Trophoblast cell (in vitro differentiated cells and primary cell): ENCODE data around the gene SUFU.

ENCODE experiments used
- DNase-seq, 2 donors: peaks; one replicate each; pipeline ENCODE4 v3.0.0-alpha.2; 2016
- H2AFZ ChIP-seq: 2 replicates; pipeline ENCODE4 v1.6.1; 2013; ENCODE audit warnings: low read length, moderate library complexity, mild to moderate bottlenecking; ENCODE audit not compliant: insufficient read depth, poor library complexity
- H2AK5ac ChIP-seq: 2 replicates; pipeline ENCODE4 v1.6.1; 2013; ENCODE audit warnings: mild to moderate bottlenecking, low read length
- H2BK120ac ChIP-seq: 2 replicates; pipeline ENCODE4 v1.6.1; 2013; ENCODE audit warnings: low read length, mild to moderate bottlenecking, moderate library complexity; ENCODE audit not compliant: insufficient read depth, poor library complexity
- H2BK12ac ChIP-seq: 2 replicates; pipeline ENCODE4 v1.6.1; 2013; ENCODE audit warnings: mild to moderate bottlenecking, low read length, moderate library complexity
- H2BK5ac ChIP-seq: 2 replicates; pipeline ENCODE4 v1.6.1; 2013; ENCODE audit warnings: low read length, low read depth, moderate library complexity, mild to moderate bottlenecking; ENCODE audit not compliant: poor library complexity
- H3K14ac ChIP-seq: 2 replicates; pipeline ENCODE4 v1.6.1; 2013; ENCODE audit warnings: mild to moderate bottlenecking, low read length
- H3K18ac ChIP-seq: 2 replicates; pipeline ENCODE4 v1.6.1; 2013; ENCODE audit warnings: mild to moderate bottlenecking, low read length
- H3K23ac ChIP-seq: 2 replicates; pipeline ENCODE4 v1.6.1; 2013; ENCODE audit warnings: low read length
- H3K27ac ChIP-seq: 2 replicates; pipeline ENCODE4 v1.5.1; 2013; ENCODE audit warnings: low read depth, mild to moderate bottlenecking, inconsistent platforms, low read length, moderate library complexity
- H3K27me3 ChIP-seq: 2 replicates; pipeline ENCODE4 v1.6.1; 2013; ENCODE audit warnings: inconsistent platforms, mild to moderate bottlenecking, low read length, moderate library complexity; ENCODE audit not compliant: insufficient read depth
- H3K36me3 ChIP-seq, 2 experiments: 1 replicate in 1 of 2; 2 replicates in 1 of 2; pipeline ENCODE4 v1.6.1; 2013; ENCODE audit warnings: low read length in 2 of 2, mild to moderate bottlenecking in 2 of 2, moderate library complexity in 1 of 2; ENCODE audit not compliant: insufficient read depth in 2 of 2, control insufficient read depth in 1 of 2
- H3K4ac ChIP-seq: 2 replicates; pipeline ENCODE4 v1.6.1; 2013; ENCODE audit warnings: low read depth, mild to moderate bottlenecking, low read length, moderate library complexity
- H3K4me1 ChIP-seq, 2 experiments: 1 replicate in 1 of 2; 2 replicates in 1 of 2; pipeline ENCODE4 v1.6.1; 2013; ENCODE audit warnings: low read length in 2 of 2, mild to moderate bottlenecking in 2 of 2, moderate library complexity in 1 of 2; ENCODE audit not compliant: insufficient read depth in 2 of 2, control insufficient read depth in 1 of 2
- H3K4me2 ChIP-seq: 2 replicates; pipeline ENCODE4 v1.6.1; 2013; ENCODE audit warnings: inconsistent platforms, mild to moderate bottlenecking, low read length, moderate library complexity
- H3K4me3 ChIP-seq: 2 replicates; pipeline ENCODE4 v1.5.1; 2013; ENCODE audit warnings: mild to moderate bottlenecking, low read depth, low read length, inconsistent platforms
- H3K79me1 ChIP-seq: one replicate; pipeline ENCODE4 v1.6.1; 2013; ENCODE audit warnings: low read length
- H3K79me2 ChIP-seq: 2 replicates; pipeline ENCODE4 v1.6.1; 2013; ENCODE audit warnings: low read length, mild to moderate bottlenecking; ENCODE audit not compliant: control insufficient read depth, insufficient read depth, poor library complexity
- H3K9ac ChIP-seq: 2 replicates; pipeline ENCODE4 v1.6.1; 2013; ENCODE audit warnings: mild to moderate bottlenecking, low read length
- H3K9me3 ChIP-seq: 2 replicates; pipeline ENCODE4 v1.6.1; 2013; ENCODE audit warnings: low read depth, mild to moderate bottlenecking, control low read depth, inconsistent platforms, low read length; ENCODE audit not compliant: insufficient read depth
- H4K12ac ChIP-seq: 2 replicates; pipeline ENCODE4 v1.6.1; 2013; ENCODE audit warnings: low read depth, mild to moderate bottlenecking, low read length, moderate library complexity
- H4K8ac ChIP-seq: 2 replicates; pipeline ENCODE4 v1.6.1; 2013; ENCODE audit warnings: low read depth, mild to moderate bottlenecking, low read length, moderate library complexity
- H4K91ac ChIP-seq: one replicate; pipeline ENCODE4 v1.6.1; 2013; ENCODE audit warnings: low read depth, mild to moderate bottlenecking, low read length, moderate library complexity
- WGBS: extraction: QIAGEN DNeasy Blood & Tissue Kit; methylation state at CpG from one replicate; pipeline ENCODE4 v1.1.7; 2013; ENCODE audit warnings: missing lambda C conversion rate; ENCODE audit not compliant: insufficient read length, insufficient coverage; ENCODE audit errors: extremely low coverage; 5-methylcytosine and 5-hydroxymethylcytosine counted together

SUFU gene

DNA sequence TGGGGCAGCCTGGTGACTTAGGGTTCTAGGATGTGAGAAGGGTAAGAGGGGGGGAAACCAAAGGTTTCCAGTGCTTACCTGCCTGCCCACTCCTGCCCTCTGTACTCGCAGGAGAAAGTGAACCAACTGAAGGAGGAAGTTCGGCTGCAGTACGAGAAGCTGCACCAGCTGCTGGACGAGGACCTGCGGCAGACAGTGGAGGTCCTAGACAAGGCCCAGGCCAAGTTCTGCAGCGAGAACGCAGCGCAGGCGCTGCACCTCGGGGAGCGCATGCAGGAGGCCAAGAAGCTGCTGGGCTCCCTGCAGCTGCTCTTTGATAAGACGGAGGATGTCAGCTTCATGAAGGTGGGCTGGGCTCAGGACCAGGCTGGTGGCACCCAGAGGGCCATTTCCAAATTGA lies 151.2 kb downstream of the SUFU start:
- H3K9ac ChIP-seq, result no peak overlapping the region
- no peak overlapping the region for H3K23ac ChIP-seq
- H3K4me2 ChIP-seq, result no peak overlapping the region
- H3K18ac ChIP-seq, result no peak overlapping the region
- DNase-seq, result no peak
- no CpG with 5 or more reads among the region's 12 CpGs for WGBS
- peaks cover 2% of the 10 kb centered on the region for H3K9me3 ChIP-seq
- no peak overlapping the region for H4K91ac ChIP-seq
- H4K12ac ChIP-seq, result no peak overlapping the region
- H3K36me3 ChIP-seq, result peaks cover 57 to 60% of the 10 kb centered on the region in 2 experiments
- H2BK120ac ChIP-seq, result no peak overlapping the region
- H2AK5ac ChIP-seq, result no peak overlapping the region
- no peaks in the 10 kb centered on the region for H3K79me1 ChIP-seq
- no peak overlapping the region for H4K8ac ChIP-seq
- H3K4me3 ChIP-seq, result no peak overlapping the region
- H2AFZ ChIP-seq, result no peak overlapping the region
- H3K14ac ChIP-seq, result no peak overlapping the region
- H3K4me1 ChIP-seq, result peaks cover 5 to 10% of the 10 kb centered on the region in 2 experiments
- H2BK5ac ChIP-seq, result no peak overlapping the region
- H3K27ac ChIP-seq, result no peak overlapping the region
- no peak overlapping the region for H3K4ac ChIP-seq
- H3K27me3 ChIP-seq, result no peaks in the 10 kb centered on the region
- H3K79me2 ChIP-seq, result peaks cover 7% of the 10 kb centered on the region
- no peak overlapping the region for H2BK12ac ChIP-seq

DNA sequence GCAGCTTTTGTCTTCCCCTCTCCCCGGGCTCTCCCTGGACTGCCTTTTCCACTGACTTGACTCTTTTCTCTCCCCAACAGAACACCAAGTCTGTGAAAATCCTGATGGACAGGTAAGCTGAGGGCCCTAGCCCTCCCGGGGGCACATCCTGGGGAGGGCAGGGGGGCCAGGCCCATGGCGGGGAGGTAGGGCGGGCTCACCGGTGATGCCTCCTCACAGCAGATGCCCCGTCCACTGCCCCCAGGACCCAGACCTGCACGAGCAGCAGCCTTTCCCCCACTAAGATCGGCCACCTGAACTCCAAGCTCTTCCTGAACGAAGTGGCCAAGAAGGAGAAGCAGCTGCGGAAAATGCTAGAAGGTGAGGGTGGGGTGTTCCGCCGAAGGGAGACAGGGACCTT lies 152.3 kb downstream of the SUFU start:
- no peak overlapping the region for H3K14ac ChIP-seq
- H3K27ac ChIP-seq, result no peak overlapping the region
- H3K79me1 ChIP-seq, result no peaks in the 10 kb centered on the region
- H3K9ac ChIP-seq, result no peak overlapping the region
- H4K12ac ChIP-seq, result no peak overlapping the region
- WGBS, result no CpG with 5 or more reads among the region's 12 CpGs
- no peak overlapping the region for H4K8ac ChIP-seq
- H3K36me3 ChIP-seq, result peaks cover 57% of the 10 kb centered on the region in 2 experiments
- no peaks in the 10 kb centered on the region for H3K4me1 ChIP-seq
- H2BK12ac ChIP-seq, result no peak overlapping the region
- DNase-seq, result no peak
- H2BK120ac ChIP-seq, result no peak overlapping the region
- H3K4me3 ChIP-seq, result no peak overlapping the region
- H2AFZ ChIP-seq, result no peak overlapping the region
- no peak overlapping the region for H3K23ac ChIP-seq
- no peak overlapping the region for H4K91ac ChIP-seq
- no peak overlapping the region for H3K4ac ChIP-seq
- H3K79me2 ChIP-seq, result peaks cover 2% of the 10 kb centered on the region
- H3K18ac ChIP-seq, result no peak overlapping the region
- no peak overlapping the region for H3K4me2 ChIP-seq
- no peak overlapping the region for H2BK5ac ChIP-seq
- no peaks in the 10 kb centered on the region for H3K27me3 ChIP-seq
- H3K9me3 ChIP-seq, result peaks cover 2% of the 10 kb centered on the region
- no peak overlapping the region for H2AK5ac ChIP-seq

DNA sequence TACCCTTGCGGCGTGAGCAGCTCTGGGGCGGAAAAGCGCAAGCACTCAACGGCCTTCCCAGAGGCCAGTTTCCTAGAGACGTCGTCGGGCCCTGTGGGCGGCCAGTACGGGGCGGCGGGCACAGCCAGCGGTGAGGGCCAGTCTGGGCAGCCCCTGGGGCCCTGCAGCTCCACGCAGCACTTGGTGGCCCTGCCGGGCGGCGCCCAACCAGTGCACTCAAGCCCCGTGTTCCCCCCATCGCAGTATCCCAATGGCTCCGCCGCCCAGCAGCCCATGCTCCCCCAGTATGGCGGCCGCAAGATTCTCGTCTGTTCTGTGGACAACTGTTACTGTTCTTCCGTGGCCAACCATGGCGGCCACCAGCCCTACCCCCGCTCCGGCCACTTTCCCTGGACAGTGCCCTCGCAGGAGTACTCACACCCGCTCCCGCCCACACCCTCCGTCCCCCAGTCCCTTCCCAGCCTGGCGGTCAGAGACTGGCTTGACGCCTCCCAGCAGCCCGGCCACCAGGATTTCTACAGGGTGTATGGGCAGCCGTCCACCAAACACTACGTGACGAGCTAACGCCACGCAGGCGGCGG lies 153.1 kb downstream of the SUFU start:
- Histone ChIP-seq H3K36me3 (peaks cover 49 to 54% of the 10 kb centered on the region in 2 experiments), H3K23ac (no peak overlapping the region), H4K12ac (no peak overlapping the region), H3K79me2 (peaks cover under 1% of the 10 kb centered on the region), H2AFZ (no peak overlapping the region), H3K79me1 (no peaks in the 10 kb centered on the region), H2BK12ac (no peak overlapping the region), H4K91ac (no peak overlapping the region), H3K4ac (no peak overlapping the region), H4K8ac (no peak overlapping the region), H2BK120ac (no peak overlapping the region), H3K18ac (no peak overlapping the region), H2AK5ac (no peak overlapping the region), H3K4me1 (no peaks in the 10 kb centered on the region), H3K4me3 (no peak overlapping the region), H3K9ac (no peak overlapping the region), H3K27ac (no peak overlapping the region), H3K14ac (no peak overlapping the region), H3K4me2 (no peak overlapping the region), H2BK5ac (no peak overlapping the region), H3K9me3 (peaks cover 2% of the 10 kb centered on the region), H3K27me3 (no peaks in the 10 kb centered on the region)
- no peak for DNase-seq
- WGBS, result no CpG with 5 or more reads among the region's 42 CpGs

DNA sequence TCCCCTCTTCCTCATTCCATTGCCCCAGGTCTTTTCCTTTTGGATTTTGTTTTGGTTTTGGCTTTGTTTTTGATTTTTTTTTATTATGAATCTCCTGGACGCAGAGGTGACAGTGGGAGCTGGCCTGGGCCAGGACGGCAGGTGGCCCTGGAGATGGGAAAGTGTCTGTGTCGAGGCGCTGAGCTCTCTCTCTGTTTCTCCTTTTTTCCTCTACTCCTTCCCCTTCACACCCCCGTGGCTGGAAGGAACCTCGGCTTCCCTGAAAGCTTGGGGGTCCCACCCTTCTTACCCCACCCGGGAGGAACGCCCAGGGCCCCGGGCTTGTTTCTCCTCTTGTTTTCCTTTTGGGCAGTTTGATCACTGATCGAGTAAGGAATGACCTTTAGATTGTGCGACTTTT lies 153.7 kb downstream of the SUFU start:
- WGBS, result no CpG with 5 or more reads among the region's 11 CpGs
- H3K4ac ChIP-seq, result no peak overlapping the region

More for the DNA sequence above, 153.7 kb downstream of the SUFU start:
- H3K14ac ChIP-seq, result no peak overlapping the region
- no peaks in the 10 kb centered on the region for H3K79me2 ChIP-seq
- H3K27ac ChIP-seq, result no peak overlapping the region
- no peak for DNase-seq
- H3K9ac ChIP-seq, result no peak overlapping the region
- H4K91ac ChIP-seq, result no peak overlapping the region
- no peak overlapping the region for H2BK5ac ChIP-seq
- H3K4me3 ChIP-seq, result no peak overlapping the region
- no peak overlapping the region for H2AFZ ChIP-seq
- peaks cover 46 to 50% of the 10 kb centered on the region in 2 experiments for H3K36me3 ChIP-seq
- H3K4me1 ChIP-seq, result no peaks in the 10 kb centered on the region
- H2AK5ac ChIP-seq, result no peak overlapping the region
- no peak overlapping the region for H3K4me2 ChIP-seq
- no peak overlapping the region for H2BK12ac ChIP-seq
- H2BK120ac ChIP-seq, result no peak overlapping the region
- H4K8ac ChIP-seq, result no peak overlapping the region
- no peak overlapping the region for H3K23ac ChIP-seq
- no peaks in the 10 kb centered on the region for H3K79me1 ChIP-seq
- no peak overlapping the region for H4K12ac ChIP-seq
- peaks cover 2% of the 10 kb centered on the region for H3K9me3 ChIP-seq
- no peak overlapping the region for H3K18ac ChIP-seq
- no peaks in the 10 kb centered on the region for H3K27me3 ChIP-seq
